IPS-15b (cell line): ENCODE measurements around the gene EGFLAM.

Experiments
- H3K27me3 ChIP-seq: one replicate; pipeline ENCODE4 v1.6.1; 2013; ENCODE audit warnings: low read length; ENCODE audit not compliant: control insufficient read depth, insufficient read depth
- H3K36me3 ChIP-seq: one replicate; pipeline ENCODE4 v1.6.1; 2013; ENCODE audit warnings: low read length; ENCODE audit not compliant: control insufficient read depth, insufficient read depth
- H3K4me1 ChIP-seq: one replicate; pipeline ENCODE4 v1.6.1; 2013; ENCODE audit warnings: mild to moderate bottlenecking, low read length; ENCODE audit not compliant: control insufficient read depth, insufficient read depth
- H3K4me3 ChIP-seq: one replicate; pipeline ENCODE4 v1.5.1; 2013; ENCODE audit warnings: low read depth, low read length
- H3K9ac ChIP-seq: one replicate; pipeline ENCODE4 v1.6.1; 2013; ENCODE audit warnings: low read depth, mild to moderate bottlenecking, low read length
- H3K9me3 ChIP-seq: one replicate; pipeline ENCODE4 v1.6.1; 2013; ENCODE audit warnings: mild to moderate bottlenecking, low read length; ENCODE audit not compliant: control insufficient read depth, insufficient read depth

The EGFLAM gene

DNA sequence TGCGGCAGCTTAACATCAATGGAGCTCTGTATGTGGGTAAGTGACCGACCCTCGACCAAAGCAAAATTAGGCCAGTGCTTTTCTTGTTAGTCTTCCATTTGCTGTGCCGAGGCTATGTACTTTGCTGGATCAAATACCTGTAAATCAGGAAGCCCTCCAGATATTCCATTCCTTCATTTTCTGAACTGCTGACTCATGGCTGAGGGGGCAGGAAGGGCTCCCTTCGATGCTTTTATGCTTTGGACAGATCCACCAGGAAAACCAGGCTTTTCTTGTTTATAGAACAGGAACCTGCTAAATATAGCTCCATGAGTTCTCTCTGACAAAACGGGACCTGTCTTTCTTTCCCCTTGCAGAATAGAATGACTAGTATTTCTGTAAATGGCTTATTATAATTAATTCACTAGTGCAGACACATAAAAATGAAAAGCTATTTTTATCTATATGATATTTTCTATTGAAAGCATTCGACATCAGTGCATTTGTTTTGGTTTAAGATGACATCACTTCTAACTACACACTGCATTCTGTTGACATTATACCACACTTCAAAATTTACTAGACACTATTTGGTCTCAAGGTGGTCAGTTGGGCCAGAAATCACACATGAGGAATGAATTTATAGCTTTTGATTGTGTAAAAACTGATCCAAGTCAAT lies 204.7 kb downstream of the EGFLAM start:
- H3K27me3 ChIP-seq: no peaks in the 10 kb centered on the region
- no peak overlapping the region for H3K9ac ChIP-seq
- H3K36me3 ChIP-seq: no peaks in the 10 kb centered on the region
- no peaks in the 10 kb centered on the region for H3K9me3 ChIP-seq
- H3K4me1 ChIP-seq: no peaks in the 10 kb centered on the region
- H3K4me3 ChIP-seq: no peak overlapping the region

DNA sequence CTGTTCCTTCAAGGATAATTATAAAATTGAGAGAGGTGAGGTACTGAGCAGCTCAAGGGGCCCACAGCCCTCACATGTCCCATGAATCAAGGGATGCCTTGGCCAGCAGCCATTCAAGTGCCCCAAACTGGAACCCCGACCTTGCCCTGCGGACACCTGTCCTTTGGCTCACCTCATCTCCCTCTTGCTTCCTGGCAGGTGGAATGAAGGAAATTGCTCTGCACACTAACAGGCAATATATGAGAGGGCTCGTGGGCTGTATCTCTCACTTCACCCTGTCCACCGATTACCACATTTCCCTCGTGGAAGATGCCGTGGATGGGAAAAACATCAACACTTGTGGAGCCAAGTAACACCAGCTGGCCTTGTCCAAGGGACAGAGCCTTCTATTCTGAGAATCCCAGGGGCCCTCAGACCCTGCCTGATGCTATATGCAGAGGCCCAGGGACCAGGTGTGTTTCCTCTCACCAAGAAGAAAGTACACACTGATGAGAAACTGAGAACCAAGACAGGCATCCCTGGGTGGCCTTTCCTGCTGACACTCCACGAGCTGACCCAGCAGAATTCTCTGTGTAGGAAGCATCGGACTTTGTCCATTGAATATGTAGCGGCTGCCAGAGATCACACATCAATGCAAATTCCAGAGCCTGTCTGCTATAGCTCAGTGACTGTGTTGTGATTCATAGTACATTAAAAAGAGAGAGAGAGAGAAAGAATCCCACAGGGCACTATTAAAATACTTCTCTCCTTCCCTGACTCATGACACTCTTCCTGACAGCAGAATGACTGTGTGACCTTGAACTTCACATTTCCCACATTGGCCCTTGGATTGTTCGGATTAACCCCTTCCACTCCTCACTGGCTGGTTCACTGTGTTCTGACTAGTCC lies 205.5 kb downstream of the EGFLAM start:
- Histone ChIP-seq H3K4me1 (no peaks in the 10 kb centered on the region), H3K27me3 (no peaks in the 10 kb centered on the region), H3K4me3 (no peak overlapping the region), H3K9ac (no peak overlapping the region), H3K9me3 (no peaks in the 10 kb centered on the region), H3K36me3 (no peaks in the 10 kb centered on the region)

DNA sequence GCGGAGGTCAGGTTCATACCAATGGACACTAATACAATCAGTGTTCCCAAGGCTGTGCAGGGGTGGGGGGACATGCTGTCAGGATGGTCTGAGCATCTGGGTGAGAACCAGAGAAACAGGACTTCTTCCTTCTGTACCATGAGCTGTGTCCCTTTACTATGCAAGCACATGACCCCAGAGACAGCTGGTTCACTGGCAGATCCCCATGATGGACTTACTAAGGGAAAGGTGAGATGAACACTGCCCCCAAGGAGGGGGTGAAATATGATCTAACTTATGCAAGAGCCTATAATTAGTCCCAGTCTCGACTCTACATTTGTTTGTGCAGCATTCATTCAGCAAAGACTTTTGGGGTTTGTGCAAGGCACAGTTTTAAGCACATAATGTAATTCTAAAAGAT lies 206.7 kb downstream of the EGFLAM start:
- H3K36me3 ChIP-seq: no peaks in the 10 kb centered on the region
- no peaks in the 10 kb centered on the region for H3K27me3 ChIP-seq
- H3K9ac ChIP-seq: no peak overlapping the region
- H3K9me3 ChIP-seq: no peaks in the 10 kb centered on the region
- H3K4me1 ChIP-seq: no peaks in the 10 kb centered on the region
- H3K4me3 ChIP-seq: no peak overlapping the region

DNA sequence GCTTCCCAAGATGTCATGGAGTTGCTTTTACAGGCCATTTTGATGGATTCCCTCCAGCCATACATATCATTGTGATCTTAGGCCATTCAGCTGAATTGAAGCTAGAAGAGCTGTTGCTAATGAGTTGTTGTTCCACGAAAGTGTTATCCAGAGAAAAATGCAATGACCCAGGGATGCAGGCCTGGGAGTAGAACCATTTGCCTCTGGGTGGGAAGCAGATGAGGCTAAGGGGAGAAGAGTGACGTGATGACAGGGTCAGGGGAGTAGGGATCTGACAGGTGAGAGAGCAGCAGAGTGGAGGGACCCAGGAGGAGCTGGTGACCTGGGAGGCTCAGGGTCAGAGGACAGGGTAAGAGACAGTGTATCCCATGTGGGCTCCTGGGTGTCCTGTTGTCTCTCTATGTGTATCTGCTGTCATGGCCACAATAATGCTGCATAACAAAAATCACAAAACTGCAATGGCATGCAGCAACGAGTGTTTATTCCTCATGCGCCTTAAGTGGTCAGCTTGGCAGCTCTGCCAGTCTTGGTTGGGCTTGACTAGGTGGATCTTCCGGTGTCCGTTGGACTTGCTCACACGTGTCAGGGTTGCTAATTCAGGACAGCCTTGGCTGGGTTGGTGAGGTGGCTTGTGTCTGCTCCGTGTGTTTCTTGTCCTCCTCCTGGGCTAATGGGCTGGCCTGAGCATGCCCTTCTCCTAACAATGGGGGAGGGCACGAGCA lies 207.5 kb downstream of the EGFLAM start:
- no peak overlapping the region for H3K4me3 ChIP-seq
- no peaks in the 10 kb centered on the region for H3K36me3 ChIP-seq
- no peaks in the 10 kb centered on the region for H3K9me3 ChIP-seq
- H3K27me3 ChIP-seq: no peaks in the 10 kb centered on the region
- H3K9ac ChIP-seq: no peak overlapping the region
- H3K4me1 ChIP-seq: no peaks in the 10 kb centered on the region

DNA sequence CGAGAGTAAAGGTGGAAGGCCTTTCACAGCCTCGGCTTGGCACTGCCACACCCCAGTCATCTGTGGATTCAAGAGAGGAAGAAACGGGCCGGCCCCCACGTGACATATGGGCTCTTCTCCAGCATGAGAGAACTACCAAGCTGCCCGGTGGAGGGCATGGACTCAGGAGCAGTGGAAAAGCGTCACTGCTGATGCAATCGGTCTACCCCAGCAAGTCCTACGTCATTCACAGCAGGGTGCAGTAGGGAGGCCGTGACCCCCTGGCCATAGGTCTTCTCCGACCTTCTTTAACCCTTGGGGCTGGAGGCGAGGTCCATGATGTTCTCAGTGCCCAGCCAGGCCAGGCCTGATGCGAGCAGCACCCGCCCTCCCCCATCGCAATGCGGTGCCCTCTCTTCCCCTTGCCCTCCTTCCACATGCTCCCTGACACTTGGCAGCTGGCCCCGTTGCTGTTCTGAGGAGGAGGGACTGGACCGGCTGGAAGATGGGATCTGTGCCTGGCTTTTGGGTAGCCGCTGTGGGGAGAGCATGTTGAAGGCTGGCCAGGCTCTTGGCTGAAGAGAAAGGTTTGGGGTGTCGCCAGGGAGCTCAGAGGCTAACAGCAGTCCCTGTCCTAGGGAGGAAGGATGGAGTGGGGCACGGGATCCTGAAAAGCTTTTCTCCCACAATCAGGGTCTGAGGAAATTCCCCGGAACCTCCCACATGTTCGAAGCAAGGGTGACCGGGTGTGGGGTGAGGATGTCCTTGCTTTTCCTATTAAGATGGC lies 208.2 kb downstream of the EGFLAM start:
- no peaks in the 10 kb centered on the region for H3K9me3 ChIP-seq
- no peak overlapping the region for H3K9ac ChIP-seq
- H3K27me3 ChIP-seq: no peaks in the 10 kb centered on the region
- H3K4me3 ChIP-seq: no peak overlapping the region
- no peaks in the 10 kb centered on the region for H3K36me3 ChIP-seq
- H3K4me1 ChIP-seq: no peaks in the 10 kb centered on the region

DNA sequence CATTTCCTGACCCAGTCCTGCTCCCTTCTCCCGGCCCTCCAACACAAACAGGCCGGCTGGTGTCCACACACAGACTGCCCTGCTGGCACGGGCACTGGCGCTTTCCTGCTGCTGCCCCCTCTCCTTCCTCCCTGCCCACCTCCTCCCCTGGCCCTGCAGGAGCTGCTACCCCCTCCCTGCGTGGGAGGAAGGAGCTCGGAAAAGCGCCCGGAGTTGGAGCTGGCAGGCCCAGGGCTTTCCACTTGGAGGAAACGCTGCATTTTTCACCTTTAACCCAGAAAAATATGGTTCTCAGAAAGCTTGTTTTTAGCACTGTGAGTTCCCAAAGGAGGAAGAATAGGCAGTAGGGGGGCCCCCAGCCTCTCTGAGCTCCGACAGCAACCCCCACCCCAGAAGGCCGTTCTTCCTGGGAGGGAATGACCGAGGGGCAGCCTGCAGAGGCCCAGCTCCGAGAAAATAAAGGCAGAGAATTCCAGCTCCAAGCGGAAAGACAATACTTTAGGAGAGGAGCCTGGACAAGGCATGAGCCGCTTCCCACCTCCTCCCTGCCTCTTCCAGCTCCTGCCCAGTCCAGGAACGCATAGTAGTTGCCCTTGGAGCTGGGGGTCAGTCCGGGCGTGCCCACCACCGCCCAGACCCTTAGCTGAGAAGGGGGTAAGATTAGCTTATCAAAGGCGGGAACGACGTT lies 209.1 kb downstream of the EGFLAM start:
- no peaks in the 10 kb centered on the region for H3K4me1 ChIP-seq

DNA sequence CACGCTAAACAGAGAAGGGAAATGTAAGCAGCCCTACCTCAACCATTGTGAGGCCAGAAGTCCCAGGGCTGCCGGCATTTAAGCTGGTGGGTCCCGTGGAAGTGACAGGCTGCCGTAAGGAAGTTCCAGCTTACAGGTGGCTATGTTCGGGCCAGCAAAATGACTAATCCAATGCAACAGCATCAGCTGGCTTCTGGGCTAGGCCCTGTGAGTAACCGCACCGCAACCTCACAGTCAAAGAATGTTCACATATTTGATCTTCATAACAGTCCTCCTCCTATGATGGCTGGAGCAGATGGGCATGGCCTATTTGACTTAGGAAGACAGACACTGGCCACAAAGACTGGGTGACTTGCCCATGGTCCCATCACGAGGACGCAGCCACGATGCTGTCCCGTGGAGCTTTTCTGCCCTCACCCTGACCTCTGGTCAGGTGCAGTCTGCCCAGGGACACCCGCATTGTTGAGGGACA lies 209.9 kb downstream of the EGFLAM start:
- no peaks in the 10 kb centered on the region for H3K9me3 ChIP-seq
- no peaks in the 10 kb centered on the region for H3K27me3 ChIP-seq
- H3K4me3 ChIP-seq: no peak overlapping the region
- H3K4me1 ChIP-seq: no peaks in the 10 kb centered on the region
- no peak overlapping the region for H3K9ac ChIP-seq
- no peaks in the 10 kb centered on the region for H3K36me3 ChIP-seq

More for the DNA sequence above, 209.1 kb downstream of the EGFLAM start:
- H3K4me3 ChIP-seq: no peak overlapping the region
- H3K27me3 ChIP-seq: no peaks in the 10 kb centered on the region
- no peak overlapping the region for H3K9ac ChIP-seq
- no peaks in the 10 kb centered on the region for H3K36me3 ChIP-seq
- H3K9me3 ChIP-seq: no peaks in the 10 kb centered on the region

DNA sequence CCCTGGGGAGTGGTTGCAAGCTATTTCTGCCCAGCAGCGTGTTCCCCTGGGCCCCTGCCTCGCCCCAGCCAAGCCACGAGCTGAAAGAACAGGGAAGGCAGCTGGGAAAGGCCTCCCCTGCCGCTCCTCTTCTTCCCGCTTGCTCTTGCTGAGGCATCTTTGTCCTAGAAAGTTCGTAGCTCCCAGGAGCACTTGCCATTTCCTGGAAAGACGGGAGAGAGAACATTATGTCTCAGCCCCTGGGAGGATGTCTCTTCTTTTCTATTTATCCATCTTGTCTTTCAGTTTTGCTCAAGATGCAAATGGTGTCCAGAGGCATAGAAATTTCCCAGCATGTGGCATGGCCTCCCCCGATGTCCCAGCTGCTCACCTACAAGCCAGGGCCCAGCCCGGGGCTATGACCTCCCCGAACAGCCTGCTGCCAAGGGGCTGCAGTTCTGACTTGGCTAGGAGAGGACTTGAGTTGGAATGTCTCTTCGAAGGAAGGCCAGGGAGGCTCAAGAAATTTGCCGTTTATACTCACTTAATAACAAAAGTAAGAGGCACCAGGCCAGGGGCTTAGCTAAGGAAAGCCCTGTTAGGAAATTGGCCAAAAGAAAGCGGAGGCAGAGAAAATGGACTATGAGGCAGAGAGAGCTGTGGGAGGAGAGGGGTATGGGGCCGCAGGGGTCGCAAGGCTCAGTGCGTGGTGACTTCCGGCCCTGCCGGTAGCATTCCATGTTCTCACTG lies 210.8 kb downstream of the EGFLAM start:
- no peaks in the 10 kb centered on the region for H3K4me1 ChIP-seq
- H3K4me3 ChIP-seq: no peak overlapping the region
- no peaks in the 10 kb centered on the region for H3K9me3 ChIP-seq
- no peaks in the 10 kb centered on the region for H3K36me3 ChIP-seq
- no peaks in the 10 kb centered on the region for H3K27me3 ChIP-seq
- no peak overlapping the region for H3K9ac ChIP-seq

DNA sequence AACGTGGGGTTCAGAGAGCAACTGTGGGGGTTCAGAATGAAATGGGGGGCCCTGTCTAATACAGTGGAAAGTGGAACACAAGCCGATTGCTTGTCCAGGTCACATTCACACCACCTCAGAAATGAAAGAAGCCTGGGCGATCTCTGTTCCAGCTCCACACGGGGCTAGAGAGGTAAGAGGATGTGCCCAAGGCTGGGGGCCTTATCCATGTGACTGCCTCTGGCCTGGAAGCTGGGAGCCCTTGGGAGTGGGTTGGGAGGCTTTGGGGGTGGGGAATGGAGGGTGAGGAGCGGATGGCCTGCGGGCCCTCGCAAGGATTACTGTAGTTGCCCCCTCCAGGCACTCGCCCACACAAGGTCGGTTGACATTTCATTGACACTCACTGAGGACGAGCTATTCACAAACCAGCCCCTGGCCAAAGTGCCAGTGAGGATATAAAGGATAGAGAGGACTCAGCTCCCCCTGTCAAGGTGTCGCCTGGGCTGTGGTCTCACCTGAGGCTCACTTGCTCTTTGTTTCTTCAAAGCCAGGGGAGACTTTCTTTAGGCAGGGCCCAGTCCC lies 211.4 kb downstream of the EGFLAM start:
- Histone ChIP-seq H3K36me3 (no peaks in the 10 kb centered on the region), H3K9me3 (no peaks in the 10 kb centered on the region), H3K4me1 (no peaks in the 10 kb centered on the region), H3K4me3 (no peak overlapping the region), H3K27me3 (no peaks in the 10 kb centered on the region), H3K9ac (no peak overlapping the region)

DNA sequence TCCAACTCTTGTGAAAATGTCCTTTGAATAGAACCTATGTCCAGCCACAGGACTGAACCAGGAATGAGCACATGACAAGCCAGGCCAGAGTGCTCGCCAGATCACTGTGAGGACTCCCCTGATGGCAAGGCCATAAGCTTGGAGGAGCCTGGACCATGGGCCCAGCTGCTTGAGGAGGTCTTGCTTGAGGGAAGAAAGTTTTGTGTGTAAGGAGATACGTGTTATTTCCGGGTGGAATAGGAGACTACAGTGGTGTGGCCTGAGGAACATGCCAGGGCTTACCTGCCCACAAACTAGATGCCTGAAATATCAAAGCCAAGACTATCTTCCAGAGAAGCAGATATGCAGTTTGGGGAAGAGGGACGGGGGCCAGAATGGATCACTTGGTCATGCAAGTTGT lies 213.3 kb downstream of the EGFLAM start:
- no peak overlapping the region for H3K9ac ChIP-seq
- H3K4me3 ChIP-seq: no peak overlapping the region
- H3K9me3 ChIP-seq: no peaks in the 10 kb centered on the region
- no peaks in the 10 kb centered on the region for H3K4me1 ChIP-seq
- H3K27me3 ChIP-seq: no peaks in the 10 kb centered on the region
- no peaks in the 10 kb centered on the region for H3K36me3 ChIP-seq
